PC-9 (cell line): Measurements from ENCODE around the gene IL1RAPL1. TPM values are rescaled to one million over a fixed set of nuclear protein-coding genes. Genes with fewer than 3 reads are reported as not detected.

Experiments
- BruUV-seq: library from RNA; stranded (reverse); fragments of 400-500 nt; replicated peaks from 2 replicates; lab custom pipeline; 2021; lab: Mats Ljungman, UMichigan
- CTCF ChIA-PET: fragments of 300-600 bp; sonication (Branson Sonifier 250); formaldehyde crosslinking; loops from one replicate; lab custom pipeline; 2022; ENCODE audit warnings: antibody characterized with exemption; lab: Charles Lee
- POLR2A ChIA-PET: fragments of 300-600 bp; sonication (Branson Sonifier 250); formaldehyde crosslinking; loops from one replicate; lab custom pipeline; 2022; ENCODE audit warnings: antibody characterized with exemption; ENCODE audit not compliant: unreplicated experiment; lab: Charles Lee
- DNase-seq, 2 experiments: peaks; one replicate each; pipeline versions ENCODE4 v3.0.0 to v3.0.0-alpha.2; 2015 to 2022; ENCODE audit warnings: mixed read lengths in 1 of 2
- H2AFZ ChIP-seq: fragments of 200-600 bp; sonication (generic); 2 replicates; pipeline ENCODE4 v1.8.1; 2017; ENCODE audit warnings: antibody characterized with exemption
- H3F3A ChIP-seq: fragments of 200-600 bp; sonication (generic); 2 replicates; pipeline ENCODE4 v1.8.1; 2017; ENCODE audit warnings: antibody characterized with exemption, mild to moderate bottlenecking, low read depth; ENCODE audit not compliant: insufficient read depth
- H3K27ac ChIP-seq: fragments of 200-600 bp; sonication (generic); 2 replicates; pipeline ENCODE4 v1.6.1; 2016; ENCODE audit warnings: mixed run types
- H3K27me3 ChIP-seq: fragments of 200-600 bp; sonication (generic); 2 replicates; pipeline ENCODE4 v1.6.1; 2016; ENCODE audit warnings: low read depth, mixed run types; ENCODE audit not compliant: insufficient read depth
- H3K36me3 ChIP-seq: fragments of 200-600 bp; sonication (generic); 2 replicates; pipeline ENCODE4 v1.6.1; 2016; ENCODE audit warnings: low read depth, mixed run types
- H3K4me1 ChIP-seq: fragments of 200-600 bp; sonication (generic); replicated peaks from 2 replicates; pipeline ENCODE4 v1.6.1; 2016; ENCODE audit warnings: mixed run types; ENCODE audit not compliant: insufficient read depth
- H3K4me2 ChIP-seq: fragments of 200-600 bp; sonication (generic); 2 replicates; pipeline ENCODE4 v1.6.1; 2017; ENCODE audit warnings: mixed run types
- H3K4me3 ChIP-seq: fragments of 200-600 bp; sonication (generic); 2 replicates; pipeline ENCODE4 v1.6.1; 2016; ENCODE audit warnings: mixed run types
- H3K79me2 ChIP-seq: fragments of 200-600 bp; sonication (generic); 2 replicates; pipeline ENCODE4 v1.6.1; 2017; ENCODE audit warnings: low read depth, mixed run types
- H3K9me2 ChIP-seq: fragments of 200-600 bp; sonication (generic); 2 replicates; pipeline ENCODE4 v1.8.1; 2017; ENCODE audit warnings: mild to moderate bottlenecking; ENCODE audit not compliant: insufficient read depth
- H3K9me3 ChIP-seq: fragments of 200-600 bp; sonication (generic); 2 replicates; pipeline ENCODE4 v1.8.1; 2016; ENCODE audit warnings: low read depth; ENCODE audit not compliant: insufficient read depth
- H4K20me1 ChIP-seq: fragments of 200-600 bp; sonication (generic); 2 replicates; pipeline ENCODE4 v1.8.1; 2017; ENCODE audit not compliant: insufficient read depth
- CTCF ChIP-seq: fragments of 200-600 bp; sonication (generic); conservative IDR thresholded peaks from 2 replicates; pipeline ENCODE4 v1.6.1; 2017; ENCODE audit warnings: mixed run types, antibody characterized with exemption, mild to moderate bottlenecking, moderate library complexity
- EZH2 ChIP-seq: fragments of 200-600 bp; sonication (generic); IDR thresholded peaks from 2 replicates; pipeline ENCODE4 v1.8.0; 2017; ENCODE audit warnings: antibody characterized with exemption, low read depth
- intact Hi-C: fragments of 100-400 bp; cut with micrococcal nuclease; formaldehyde crosslinking; loops from one replicate; pipeline ENCODE4 v1.10.0; 2022; ENCODE audit not compliant: unreplicated experiment
- total RNA-seq: library from RNA; stranded (reverse); gene quantifications from 2 replicates; pipeline ENCODE4 v1.2.3, GENCODE V29; 2021

Gene IL1RAPL1
- total RNA-seq, 1 experiment from 2014 or later = 0.26 TPM

DNA sequence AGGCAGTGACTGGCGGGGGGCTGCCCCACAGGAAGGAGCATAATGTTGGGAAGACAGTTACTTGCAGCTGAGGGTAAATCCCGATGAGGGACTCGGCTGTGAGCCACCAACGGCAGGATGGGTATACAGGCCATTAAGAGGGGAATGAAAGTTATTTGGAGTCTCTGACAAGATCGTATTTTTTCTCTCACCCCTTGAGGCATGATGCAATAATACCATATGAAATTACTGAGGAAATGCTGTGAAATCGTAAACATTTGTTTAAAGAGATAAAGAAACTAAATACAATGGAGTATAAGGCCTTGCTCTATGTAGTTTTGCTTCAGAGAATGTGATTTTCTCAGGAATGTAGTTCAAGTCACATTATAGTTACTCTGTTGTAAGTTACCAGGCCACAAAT, 12.7 kb downstream of the IL1RAPL1 start:
- Histone ChIP-seq H3K36me3 (no peaks in the 10 kb centered on the region), H3K9me3 (no peaks in the 10 kb centered on the region), H3K79me2 (no peaks in the 10 kb centered on the region), H3K27ac (no peak overlapping the region), H3K4me2 (no peak overlapping the region), H3K9me2 (no peaks in the 10 kb centered on the region), H4K20me1 (no peaks in the 10 kb centered on the region), H3K27me3 (no peaks in the 10 kb centered on the region), H2AFZ (no peak overlapping the region), H3K4me3 (no peak overlapping the region), H3F3A (no peaks in the 10 kb centered on the region), H3K4me1 (no peaks in the 10 kb centered on the region)
- ChIA-PET CTCF (no interaction called here), POLR2A (no interaction called here)
- no TSS peak for BruUV-seq
- no peak for TF ChIP-seq CTCF
- no peak for TF ChIP-seq EZH2
- no peak for DNase-seq
- intact Hi-C loops = no loop called here

GRCh38 chrX:28609003-28609402, 21.8 kb downstream of the IL1RAPL1 start:
- Histone ChIP-seq H3K79me2 (no peaks in the 10 kb centered on the region), H3K27me3 (no peaks in the 10 kb centered on the region), H3K27ac (no peak overlapping the region), H3F3A (no peaks in the 10 kb centered on the region), H4K20me1 (no peaks in the 10 kb centered on the region), H3K36me3 (no peaks in the 10 kb centered on the region), H3K4me1 (no peaks in the 10 kb centered on the region), H3K9me2 (no peaks in the 10 kb centered on the region), H3K4me2 (no peak overlapping the region), H2AFZ (no peak overlapping the region), H3K9me3 (no peaks in the 10 kb centered on the region), H3K4me3 (no peak overlapping the region)
- BruUV-seq = no TSS peak
- TF ChIP-seq EZH2 = no peak
- TF ChIP-seq CTCF = no peak
- CTCF ChIA-PET = no interaction called here
- POLR2A ChIA-PET = no interaction called here
- intact Hi-C loops = no loop called here
- no peak for DNase-seq

DNA sequence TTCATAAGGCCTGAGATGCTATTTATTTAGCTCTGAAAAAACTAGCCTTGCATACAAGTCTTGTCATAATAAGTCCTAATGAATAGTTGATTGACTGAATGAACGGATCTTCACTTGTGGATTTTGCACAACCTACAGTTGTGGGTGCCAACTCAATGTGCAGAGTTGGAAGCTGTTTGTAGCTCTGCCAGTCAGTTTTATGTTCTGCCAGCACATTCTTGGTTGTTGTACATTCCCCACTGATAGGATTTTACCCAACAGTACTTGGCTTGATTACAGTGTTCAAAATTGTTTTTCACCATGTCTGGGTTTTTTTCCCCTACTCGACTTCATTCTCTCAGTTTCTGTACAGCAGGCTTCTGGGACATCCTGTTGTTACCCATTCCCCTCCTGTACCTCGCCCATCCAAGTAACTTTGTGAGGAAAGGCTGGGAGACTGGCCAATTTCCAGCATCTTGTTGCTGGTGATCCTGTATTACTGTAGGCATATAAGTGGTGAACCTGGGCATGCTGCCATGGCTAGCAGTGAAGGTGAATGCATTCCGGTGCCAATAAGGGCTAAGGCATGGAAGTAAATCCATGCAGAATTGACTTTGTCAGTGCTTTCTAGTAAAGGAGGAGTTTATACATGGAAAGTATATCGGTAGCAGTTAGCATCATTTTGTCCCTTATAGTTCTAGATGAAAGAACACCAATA, 22.8 kb downstream of the IL1RAPL1 start:
- H3K27me3 ChIP-seq = no peaks in the 10 kb centered on the region
- no peaks in the 10 kb centered on the region for H3K4me1 ChIP-seq
- intact Hi-C loops = no loop called here
- DNase-seq = no peak
- no peaks in the 10 kb centered on the region for H3K9me2 ChIP-seq
- TF ChIP-seq EZH2 (no peak), CTCF (no peak)
- no peaks in the 10 kb centered on the region for H3K36me3 ChIP-seq
- BruUV-seq = no TSS peak
- no peaks in the 10 kb centered on the region for H4K20me1 ChIP-seq
- no peak overlapping the region for H3K27ac ChIP-seq
- no peak overlapping the region for H3K4me2 ChIP-seq
- H3F3A ChIP-seq = no peaks in the 10 kb centered on the region
- no peaks in the 10 kb centered on the region for H3K9me3 ChIP-seq
- POLR2A ChIA-PET = no interaction called here
- H3K4me3 ChIP-seq = no peak overlapping the region
- CTCF ChIA-PET = no interaction called here
- H3K79me2 ChIP-seq = no peaks in the 10 kb centered on the region
- H2AFZ ChIP-seq = no peak overlapping the region
